NOMO-1 treated with DMSO at 0.1 percent for 48 hours (cell line): ENCODE results near the gene HSPA2.

ENCODE experiments used
- DNase-seq: peaks from one replicate; lab custom pipeline; 2025; ENCODE audit not compliant: unreplicated experiment; lab: John Stamatoyannopoulos, UW

HSPA2 gene

GRCh38 chr14:64540208-64541202, at the start of gene HSPA2:
TSS of gene HSPA2 (plus strand) at chr14:64540741. CDS start at chr14:64540850, 109 bp downstream.
- DNase-seq: peak; percentile 95

DNA sequence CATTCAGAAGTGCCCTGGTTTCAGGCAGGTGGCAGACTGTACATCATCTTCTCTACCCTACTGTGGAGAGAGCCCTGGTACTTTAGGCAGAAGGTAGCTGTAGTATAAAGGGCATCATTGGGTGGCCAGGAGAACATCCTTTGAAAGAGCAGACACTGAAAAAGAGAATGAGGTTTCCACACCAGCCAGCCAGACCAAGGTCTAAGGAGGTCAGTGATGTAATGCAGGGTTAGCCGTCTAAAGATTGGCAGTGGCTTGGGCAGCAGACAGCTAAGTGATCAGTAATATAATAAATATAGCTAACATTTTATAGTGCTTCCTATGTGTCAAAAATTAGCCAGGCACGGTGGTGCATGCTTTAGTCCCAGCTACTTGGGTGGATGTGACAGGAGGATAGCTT, 48.9 kb upstream of the HSPA2 start:
- no peak for DNase-seq

GRCh38 chr14:64493455-64493854, 47.1 kb upstream of the HSPA2 start:
- no peak for DNase-seq

DNA sequence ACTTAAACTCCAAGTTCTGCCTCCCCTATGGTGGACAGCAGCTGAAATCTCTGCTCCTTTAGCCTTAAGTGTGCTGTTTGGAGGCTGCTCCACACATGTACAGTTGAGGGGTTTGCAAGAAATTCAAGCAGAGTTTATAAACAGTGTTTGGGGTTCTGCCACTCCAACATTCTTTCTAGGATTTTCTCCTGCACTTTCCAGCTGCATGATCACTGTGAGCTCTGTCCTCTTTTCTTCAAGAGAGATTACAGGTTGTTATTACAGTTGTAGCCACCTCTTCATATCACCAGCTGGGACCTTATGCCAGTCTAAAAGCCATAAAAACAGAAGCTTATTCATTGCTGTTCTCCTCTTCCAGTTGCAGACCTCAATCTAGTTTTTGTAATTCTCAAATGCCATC, 45.3 kb upstream of the HSPA2 start:
- DNase-seq: no peak

GRCh38 chr14:64496764-64497163, 43.8 kb upstream of the HSPA2 start:
- DNase-seq: no peak

- DNase-seq: no peak
These were observed 40.5 kb upstream of the HSPA2 start for GRCh38 chr14:64500088-64500487.

DNA sequence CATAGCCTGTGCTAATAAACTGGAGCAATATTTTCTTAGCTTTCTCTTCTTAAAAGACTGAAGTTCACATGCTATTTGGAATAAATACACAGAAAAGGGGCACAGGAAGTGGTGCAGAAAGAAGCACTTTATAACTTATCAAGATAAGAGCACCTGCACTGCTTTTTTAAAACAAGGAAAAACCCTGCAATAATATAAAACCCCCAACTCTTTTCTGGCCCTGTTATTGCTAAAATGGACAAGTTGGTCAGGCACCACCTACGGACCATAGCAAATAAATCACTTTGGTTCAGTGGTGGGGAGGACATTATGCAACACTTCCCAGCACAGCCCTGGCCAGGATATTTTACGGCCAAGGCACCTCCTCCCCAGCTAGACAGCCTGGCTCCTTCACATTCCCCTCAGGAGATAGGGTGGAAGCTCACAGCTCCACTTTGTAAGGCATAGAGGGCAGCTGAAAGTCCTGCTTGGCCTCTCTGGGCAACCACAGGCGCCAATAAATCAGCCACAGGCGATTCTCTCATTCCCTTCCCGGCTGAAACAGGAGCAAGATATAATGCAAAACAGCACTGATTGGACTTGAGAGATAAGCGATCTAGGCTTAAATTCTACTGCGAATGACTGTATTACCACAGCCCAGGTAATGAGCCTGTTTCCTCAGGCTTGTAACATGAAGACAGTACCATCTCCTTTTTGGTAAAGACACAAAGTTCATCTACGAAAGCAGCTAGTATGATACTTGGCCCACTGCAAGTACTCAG, 39.0 kb upstream of the HSPA2 start:
- DNase-seq: no peak

- DNase-seq: no peak
These were observed 38.1 kb upstream of the HSPA2 start for GRCh38 chr14:64502456-64502855.

DNA sequence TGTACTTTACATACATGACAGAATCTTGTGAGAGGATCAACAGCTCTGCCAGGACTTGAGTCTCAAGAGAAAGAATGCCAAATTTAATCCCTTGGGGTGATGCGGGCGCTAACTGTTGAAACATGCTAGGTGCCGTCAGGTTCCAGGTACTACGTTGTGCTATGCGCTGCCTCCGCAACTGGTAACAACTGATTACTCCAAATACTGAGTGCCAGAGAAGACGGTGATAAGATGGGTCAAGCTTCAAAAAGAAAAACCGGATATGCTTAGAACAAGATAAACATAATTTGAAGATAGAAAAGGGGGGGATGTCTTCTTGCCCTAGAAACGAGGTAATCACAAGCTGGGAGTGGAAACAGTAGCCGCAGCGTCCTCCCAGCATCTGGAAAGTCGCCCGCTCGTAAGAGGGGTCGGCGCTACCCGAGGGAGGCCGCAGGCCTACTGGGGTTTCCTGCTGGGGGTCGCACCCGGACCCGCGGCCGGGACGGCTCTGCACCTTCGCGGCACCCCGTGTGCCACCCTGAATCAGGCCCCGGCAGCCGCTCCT, 37.6 kb upstream of the HSPA2 start:
- DNase-seq: no peak

- DNase-seq: peak; percentile 87
These were observed 36.9 kb upstream of the HSPA2 start, which contains the start of gene ZBTB25 for GRCh38 chr14:64503434-64504309. TSS of gene ZBTB25 (minus strand) at chr14:64503838. CDS start at chr14:64490533, 13,305 bp downstream.

- peak; percentile 83 for DNase-seq
These were observed 36.1 kb upstream of the HSPA2 start, which contains the start of gene ZBTB1 for GRCh38 chr14:64504310-64504896. TSS of gene ZBTB1 (plus strand) at chr14:64504770. CDS start at chr14:64521505, 16,735 bp downstream.

- DNase-seq: peak; percentile 80
These were observed 35.4 kb upstream of the HSPA2 start for GRCh38 chr14:64504897-64505794.

DNA sequence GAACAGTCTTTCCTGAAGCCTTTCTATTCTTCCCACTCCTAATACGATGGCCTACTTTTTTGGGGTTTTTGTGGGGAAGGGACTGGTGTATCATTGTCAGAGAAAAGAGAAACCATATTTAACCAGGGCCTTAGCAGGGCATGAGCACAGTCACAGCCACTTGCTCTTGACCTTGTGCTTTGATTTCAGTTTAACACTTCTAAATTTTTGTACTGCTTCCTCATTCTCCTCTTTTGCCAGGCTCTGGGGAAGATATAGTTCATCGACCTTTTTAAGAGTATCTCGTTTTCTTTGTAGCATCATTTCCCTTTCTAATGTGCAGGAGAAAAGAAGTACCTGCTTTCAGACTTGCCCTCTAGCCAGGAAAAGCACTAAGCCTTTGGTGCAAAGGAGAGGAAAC, 33.8 kb upstream of the HSPA2 start:
- peak; percentile 35 for DNase-seq

DNA sequence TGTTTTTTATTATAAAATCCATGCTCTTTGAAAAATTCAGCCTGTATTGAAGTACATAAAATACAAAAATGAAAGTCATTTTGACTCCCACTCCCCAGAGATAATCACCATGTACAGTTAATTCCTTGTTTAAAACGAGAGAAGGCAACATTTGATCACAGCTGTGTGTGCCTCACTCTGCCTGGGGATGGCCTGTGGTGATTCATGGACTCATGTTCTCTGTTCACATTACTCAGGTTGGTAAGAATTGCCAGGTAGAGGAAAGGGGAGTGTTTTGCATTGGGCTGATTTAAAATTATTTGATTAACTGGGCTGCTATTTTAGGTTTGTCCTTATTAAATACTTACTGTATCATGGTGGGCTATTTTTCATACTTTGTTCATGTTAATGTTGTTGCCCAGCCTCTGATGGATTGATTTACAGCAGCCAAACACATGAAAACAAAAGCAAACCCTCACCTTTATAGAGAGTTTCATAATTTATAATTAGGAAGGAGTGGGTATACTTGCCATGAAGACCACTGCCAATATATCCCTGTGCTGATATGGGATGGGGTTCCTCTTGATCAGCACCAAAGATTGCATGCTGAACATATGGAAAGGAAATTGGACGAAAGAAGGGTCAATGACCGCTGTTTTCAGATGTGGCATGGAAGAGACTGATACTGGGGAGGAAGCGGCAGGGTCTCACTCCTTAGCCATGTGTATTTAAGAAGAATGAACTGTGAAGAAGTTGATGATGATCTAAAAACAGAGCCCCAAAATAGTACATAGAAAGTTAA, 33.0 kb upstream of the HSPA2 start:
- DNase-seq: no peak

DNA sequence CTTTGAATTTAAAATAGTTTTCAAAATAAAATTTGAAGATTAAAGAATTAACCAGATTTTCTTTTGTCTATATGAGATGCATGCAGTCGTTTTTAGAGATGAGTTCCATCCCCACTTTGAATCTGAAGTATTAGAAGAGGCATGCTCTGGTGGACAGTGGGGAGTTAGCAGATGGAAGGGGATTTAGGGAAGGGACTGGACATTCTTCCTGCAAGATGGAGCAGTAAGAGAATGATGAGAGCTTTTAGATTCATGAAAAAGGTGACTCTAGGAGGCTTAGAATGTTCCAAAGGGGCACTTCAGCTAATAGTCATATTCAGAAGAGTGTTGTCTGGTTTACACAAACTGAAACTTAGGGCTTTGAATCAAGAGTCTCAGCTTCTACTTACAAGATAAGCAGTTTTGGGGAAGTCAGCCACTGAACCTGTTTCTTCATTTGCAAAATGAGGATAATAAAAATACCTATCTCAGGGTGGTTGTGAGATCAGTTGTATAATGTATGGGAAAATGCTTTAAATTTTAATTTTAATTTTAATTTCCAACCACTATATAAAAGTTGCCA, 32.2 kb upstream of the HSPA2 start:
- peak; percentile 36 for DNase-seq

DNA sequence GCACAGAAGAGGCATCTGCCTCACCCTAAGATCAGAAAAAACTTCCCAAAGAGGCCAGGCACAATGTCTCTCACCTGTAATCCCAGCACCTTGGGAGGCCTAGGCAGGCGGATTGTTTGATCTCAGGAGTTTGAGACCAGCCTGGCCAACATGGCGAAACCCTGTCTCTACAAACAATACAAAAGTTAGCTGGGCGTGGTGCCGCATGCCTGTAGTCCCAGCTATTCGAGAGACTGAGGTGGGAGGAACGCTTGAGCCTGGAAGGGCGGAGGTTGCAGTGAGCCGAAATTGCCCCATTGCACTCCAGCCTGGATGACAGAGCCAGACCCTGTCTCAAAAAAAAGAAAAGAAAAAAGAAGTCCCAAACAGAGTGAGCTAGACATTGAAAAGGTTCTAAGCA, 31.5 kb upstream of the HSPA2 start:
- no peak for DNase-seq

GRCh38 chr14:64510825-64511671, 29.5 kb upstream of the HSPA2 start:
- DNase-seq: peak; percentile 60
